ENCODE results near the gene LSM14A. TPM values are rescaled to one million over a fixed set of nuclear protein-coding genes. Genes with fewer than 3 reads are reported as not detected.

The LSM14A gene
- total RNA-seq, 1 donor from 2014 or later: 107 TPM

- no peak for DNase-seq (ENCODE audit: low spot score in 2 of 2)
- H3K27me3 ChIP-seq: no peaks in the 10 kb centered on the region
- H3K27ac ChIP-seq: peak overlapping the region; percentile 38 to 59
- H3K36me3 ChIP-seq: peaks cover 59 to 61% of the 10 kb centered on the region in 2 donors
- H3K4me1 ChIP-seq: peaks cover 0 to 19% of the 10 kb centered on the region in 2 donors
- TF ChIP-seq CTCF (IDR thresholded peaks at IDR 0.05): no peak
- H3K4me3 ChIP-seq: no peak overlapping the region
- no peaks in the 10 kb centered on the region for H3K9me3 ChIP-seq
- intact Hi-C loops (cut with DNase I): no loop called here
Measured at GRCh38 chr19:34228347-34228746, 56.0 kb downstream of the LSM14A start.

DNA sequence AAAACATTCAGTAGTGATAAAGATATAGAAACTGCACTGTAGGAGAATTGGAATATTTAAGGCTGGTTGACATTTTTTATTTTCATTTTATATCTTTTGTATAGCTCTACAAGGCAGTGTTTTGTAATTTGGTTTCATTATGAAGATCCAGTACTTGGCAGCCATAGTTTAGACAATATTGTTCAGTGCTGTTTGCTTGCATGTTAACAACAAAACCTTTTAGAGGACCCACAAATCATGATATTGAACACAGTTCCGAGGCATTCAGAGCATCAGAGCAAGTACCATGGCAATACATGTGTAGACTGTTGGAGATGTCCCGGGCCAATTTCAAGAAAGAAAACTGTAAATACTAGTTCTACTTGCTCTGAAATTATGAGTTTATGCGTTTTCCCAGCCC lies 56.5 kb downstream of the LSM14A start:
- Histone ChIP-seq H3K4me3 (no peak overlapping the region), H3K27me3 (no peaks in the 10 kb centered on the region), H3K9me3 (no peaks in the 10 kb centered on the region), H3K27ac (peak overlapping the region; percentile 59 to 64), H3K36me3 (peaks cover 55 to 57% of the 10 kb centered on the region in 2 donors), H3K4me1 (peaks cover 0 to 23% of the 10 kb centered on the region in 2 donors)
- intact Hi-C loops (cut with DNase I): no loop called here
- TF ChIP-seq CTCF (IDR thresholded peaks at IDR 0.05): no peak
- DNase-seq (ENCODE audit: low spot score in 2 of 2): no peak

DNA sequence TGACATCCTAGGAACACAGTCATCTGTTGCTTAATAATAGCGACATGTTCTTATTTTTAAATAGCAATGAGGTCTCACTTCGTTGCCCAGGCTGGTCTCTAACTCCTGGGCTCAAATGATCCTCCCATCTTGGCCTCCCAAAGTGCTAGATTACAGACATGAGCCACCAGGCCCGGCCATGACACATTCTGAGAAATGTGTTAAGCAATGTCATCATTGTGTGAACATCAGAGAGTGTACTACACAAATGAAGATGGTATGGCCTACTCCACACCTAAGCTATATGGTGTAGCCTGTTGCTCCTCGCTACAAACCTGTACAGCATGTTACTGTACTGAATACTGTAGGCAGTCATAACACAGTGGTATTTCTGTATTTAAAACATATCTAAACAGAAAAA lies 57.4 kb downstream of the LSM14A start:
- TF ChIP-seq CTCF (IDR thresholded peaks at IDR 0.05): no peak
- DNase-seq (ENCODE audit: low spot score in 2 of 2): no peak
- Histone ChIP-seq H3K4me3 (no peak overlapping the region), H3K9me3 (no peaks in the 10 kb centered on the region), H3K4me1 (peaks cover 0 to 27% of the 10 kb centered on the region in 2 donors), H3K27me3 (no peaks in the 10 kb centered on the region), H3K27ac (peak overlapping the region; percentile 33 to 64), H3K36me3 (peaks cover 47 to 50% of the 10 kb centered on the region in 2 donors)
- intact Hi-C loops (cut with DNase I): loop anchor here (5.0 kb wide), 1 partner anchor 108 kb away; no protein-coding TSS in a partner anchor

GRCh38 chr19:34230820-34231219 lies 58.5 kb downstream of the LSM14A start:
- intact Hi-C loops (cut with DNase I): loop anchor here (5.0 kb wide), 1 partner anchor 106 kb away; no protein-coding TSS in a partner anchor
- Histone ChIP-seq H3K4me1 (peaks cover 0 to 27% of the 10 kb centered on the region in 2 donors), H3K36me3 (peaks cover 37 to 40% of the 10 kb centered on the region in 2 donors), H3K27ac (no peak overlapping the region), H3K27me3 (no peaks in the 10 kb centered on the region), H3K4me3 (no peak overlapping the region), H3K9me3 (no peaks in the 10 kb centered on the region)
- no peak for DNase-seq (ENCODE audit: low spot score in 2 of 2)
- no peak for TF ChIP-seq CTCF (IDR thresholded peaks at IDR 0.05)

GRCh38 chr19:34231439-34231838 lies 59.1 kb downstream of the LSM14A start:
- no peak for TF ChIP-seq CTCF (IDR thresholded peaks at IDR 0.05)
- Histone ChIP-seq H3K36me3 (peaks cover 32 to 34% of the 10 kb centered on the region in 2 donors), H3K27ac (peak overlapping the region; percentile 79 to 82), H3K9me3 (no peaks in the 10 kb centered on the region), H3K4me1 (peaks cover 0 to 27% of the 10 kb centered on the region in 2 donors), H3K27me3 (no peaks in the 10 kb centered on the region), H3K4me3 (no peak overlapping the region)
- no peak for DNase-seq (ENCODE audit: low spot score in 2 of 2)
- intact Hi-C loops (cut with DNase I): loop anchor here (5.0 kb wide), 1 partner anchor 106 kb away; no protein-coding TSS in a partner anchor

Data from ascending aorta (tissue), 2 donors.